ENCODE data around the gene CYP4A22.
A peak's percentile ranks its signal among the peaks of the same experiment; 100 is the strongest.
"Not testable (repeated sequence)": the region's sequence is repeated elsewhere in the genome, so short reads cannot be mapped to it uniquely, and the experiment has no call there.

The CYP4A22 gene

GRCh38 chr1:47137198-47137597 is at the start of gene CYP4A22:
TSS of gene CYP4A22 (plus strand) at chr1:47137441. CDS start at chr1:47137486, 45 bp downstream.
- no peak for DNase-seq (ENCODE audit: low read depth)

GRCh38 chr1:47089356-47089755 is 47.9 kb upstream of the CYP4A22 start:
- not testable (repeated sequence) for DNase-seq (ENCODE audit: low read depth)

GRCh38 chr1:47091476-47091875 is 45.8 kb upstream of the CYP4A22 start:
- not testable (repeated sequence) for DNase-seq (ENCODE audit: low read depth)

GRCh38 chr1:47104816-47105215 is 32.4 kb upstream of the CYP4A22 start:
- DNase-seq (ENCODE audit: low read depth), result no peak

- no peak for DNase-seq (ENCODE audit: low read depth)
Measured at GRCh38 chr1:47106792-47107191, 30.4 kb upstream of the CYP4A22 start.

- DNase-seq (ENCODE audit: low read depth), result peak; percentile 13
Measured at GRCh38 chr1:47107851-47108574, 29.2 kb upstream of the CYP4A22 start.

GRCh38 chr1:47109482-47109881 is 27.8 kb upstream of the CYP4A22 start:
- not testable (repeated sequence) for DNase-seq (ENCODE audit: low read depth)

GRCh38 chr1:47113178-47113577 is 24.1 kb upstream of the CYP4A22 start:
- DNase-seq (ENCODE audit: low read depth), result no peak

GRCh38 chr1:47121039-47121438 is 16.2 kb upstream of the CYP4A22 start:
- DNase-seq (ENCODE audit: low read depth), result not testable (repeated sequence)

GRCh38 chr1:47124834-47125233 is 12.4 kb upstream of the CYP4A22 start:
- DNase-seq (ENCODE audit: low read depth), result not testable (repeated sequence)

GRCh38 chr1:47126997-47127396 is 10.2 kb upstream of the CYP4A22 start:
- not testable (repeated sequence) for DNase-seq (ENCODE audit: low read depth)

- DNase-seq (ENCODE audit: low read depth), result no peak
Measured at GRCh38 chr1:47128221-47128620, 9.0 kb upstream of the CYP4A22 start.

- DNase-seq (ENCODE audit: low read depth), result not testable (repeated sequence)
Measured at GRCh38 chr1:47128854-47129253, 8.4 kb upstream of the CYP4A22 start.

GRCh38 chr1:47129489-47130230 is 7.6 kb upstream of the CYP4A22 start:
- not testable (repeated sequence) for DNase-seq (ENCODE audit: low read depth)

- DNase-seq (ENCODE audit: low read depth), result not testable (repeated sequence)
Measured at GRCh38 chr1:47132665-47133064, 4.6 kb upstream of the CYP4A22 start.

- DNase-seq (ENCODE audit: low read depth), result no peak
Measured at GRCh38 chr1:47137925-47138615, 829 bp downstream of the CYP4A22 start.

GRCh38 chr1:47140358-47140757 is 3.1 kb downstream of the CYP4A22 start:
- DNase-seq (ENCODE audit: low read depth), result not testable (repeated sequence)

- DNase-seq (ENCODE audit: low read depth), result not testable (repeated sequence)
Measured at GRCh38 chr1:47143654-47144053, 6.4 kb downstream of the CYP4A22 start.

- DNase-seq (ENCODE audit: low read depth), result not testable (repeated sequence)
Measured at GRCh38 chr1:47146495-47146894, 9.3 kb downstream of the CYP4A22 start.

- no peak for DNase-seq (ENCODE audit: low read depth)
Measured at GRCh38 chr1:47147047-47147785, 10.0 kb downstream of the CYP4A22 start.

GRCh38 chr1:47149162-47149561 is 11.9 kb downstream of the CYP4A22 start:
- DNase-seq (ENCODE audit: low read depth), result not testable (repeated sequence)

GRCh38 chr1:47156457-47156856 is 19.2 kb downstream of the CYP4A22 start:
- not testable (repeated sequence) for DNase-seq (ENCODE audit: low read depth)
